TTC549 (cell line): ENCODE measurements around the gene UBE2L5.

ENCODE experiments used
- FAIRE-seq: peaks from 2 replicates; lab custom pipeline; 2012; peaks lifted over from hg19 to GRCh38; lab: Jason Lieb, UNC

The UBE2L5 gene

GRCh38 chr13:30477346-30478195 is 55.3 kb downstream of the UBE2L5 start:
- FAIRE-seq = no peak
